Lower leg skin (tissue), 3 donors: ENCODE data around the gene LCE3D.

Experiments used
- POLR2A ChIP-seq, 2 donors: fragments of 450-650 bp; IDR thresholded peaks; one replicate each; pipeline ENCODE4 v1.6.1; 2016 to 2017; ENCODE audit warnings: antibody characterized with exemption in 2 of 2, mild to moderate bottlenecking in 1 of 2, moderate library complexity in 1 of 2
- TF ChIP-seq, protein P1 (sequence below), 3 donors: fragments of 450-650 bp; IDR thresholded peaks; one replicate each; pipeline ENCODE4 v1.5.1; 2016; ENCODE audit warnings: antibody characterized with exemption in 3 of 3, mild to moderate bottlenecking in 3 of 3, moderate library complexity in 2 of 3

DNA sequence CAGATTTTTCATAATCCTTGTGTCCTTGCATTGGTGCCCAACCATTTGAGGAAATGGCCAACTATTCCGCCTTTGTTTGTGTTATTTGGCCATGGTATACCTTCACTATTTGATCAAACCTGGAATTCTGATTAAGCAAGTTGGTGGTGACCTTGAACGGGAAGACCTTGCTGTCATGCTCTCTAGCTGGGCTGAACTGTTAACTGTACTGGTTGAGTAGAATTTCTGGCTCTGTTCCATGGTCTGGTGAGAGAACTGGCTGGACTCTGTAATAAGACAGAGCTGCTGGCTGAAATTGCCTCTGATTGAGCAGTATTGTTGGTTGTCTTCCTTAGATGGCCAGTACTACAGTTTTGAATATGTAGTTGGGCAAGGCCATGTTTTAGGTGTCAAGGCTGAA, 16.7 kb upstream of the LCE3D start:
- TF ChIP-seq, protein P1, sequence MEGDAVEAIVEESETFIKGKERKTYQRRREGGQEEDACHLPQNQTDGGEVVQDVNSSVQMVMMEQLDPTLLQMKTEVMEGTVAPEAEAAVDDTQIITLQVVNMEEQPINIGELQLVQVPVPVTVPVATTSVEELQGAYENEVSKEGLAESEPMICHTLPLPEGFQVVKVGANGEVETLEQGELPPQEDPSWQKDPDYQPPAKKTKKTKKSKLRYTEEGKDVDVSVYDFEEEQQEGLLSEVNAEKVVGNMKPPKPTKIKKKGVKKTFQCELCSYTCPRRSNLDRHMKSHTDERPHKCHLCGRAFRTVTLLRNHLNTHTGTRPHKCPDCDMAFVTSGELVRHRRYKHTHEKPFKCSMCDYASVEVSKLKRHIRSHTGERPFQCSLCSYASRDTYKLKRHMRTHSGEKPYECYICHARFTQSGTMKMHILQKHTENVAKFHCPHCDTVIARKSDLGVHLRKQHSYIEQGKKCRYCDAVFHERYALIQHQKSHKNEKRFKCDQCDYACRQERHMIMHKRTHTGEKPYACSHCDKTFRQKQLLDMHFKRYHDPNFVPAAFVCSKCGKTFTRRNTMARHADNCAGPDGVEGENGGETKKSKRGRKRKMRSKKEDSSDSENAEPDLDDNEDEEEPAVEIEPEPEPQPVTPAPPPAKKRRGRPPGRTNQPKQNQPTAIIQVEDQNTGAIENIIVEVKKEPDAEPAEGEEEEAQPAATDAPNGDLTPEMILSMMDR (IDR thresholded peaks at IDR 0.05) = no peak
- no peak for TF ChIP-seq POLR2A (IDR thresholded peaks at IDR 0.05)
